H1 (cell line): ENCODE results near the gene RALGAPA2.

Experiments
- BACH1 ChIP-seq: IDR thresholded peaks from 2 replicates; pipeline ENCODE4 v1.6.1; 2012; ENCODE audit warnings: low read length, improper control_type of control experiment
- CTCF ChIP-seq, 3 experiments: IDR thresholded peaks; 1 replicate in 2 of 3; 2 replicates in 1 of 3; pipeline versions ENCODE4 v1.5.1 to v1.6.1; 2011; ENCODE audit warnings: low read length in 3 of 3, mild to moderate bottlenecking in 3 of 3, inconsistent platforms in 2 of 3, low read depth in 1 of 3, moderate library complexity in 1 of 3; ENCODE audit not compliant: insufficient read depth in 1 of 3; ENCODE audit errors: control extremely low read depth in 1 of 3
- GABPA ChIP-seq: IDR thresholded peaks from 2 replicates; pipeline ENCODE4 v1.6.1; 2011; ENCODE audit warnings: mild to moderate bottlenecking, low read length, moderate library complexity, borderline replicate concordance; ENCODE audit not compliant: insufficient read depth
- MAFK ChIP-seq: IDR thresholded peaks from 2 replicates; pipeline ENCODE4 v1.6.1; 2012; ENCODE audit warnings: low read depth, mild to moderate bottlenecking, improper control_type of control experiment, low read length
- POLR2AphosphoS5 ChIP-seq: IDR thresholded peaks from 2 replicates; pipeline ENCODE4 v1.6.1; 2011; ENCODE audit warnings: low read depth, low read length
- TAF1 ChIP-seq: IDR thresholded peaks from 2 replicates; pipeline ENCODE4 v1.6.1; 2011; ENCODE audit warnings: mild to moderate bottlenecking, low read depth, low read length
- TEAD4 ChIP-seq: IDR thresholded peaks from 2 replicates; pipeline ENCODE4 v1.6.1; 2012; ENCODE audit warnings: low read depth, low read length, inconsistent platforms, mixed read lengths

DNA sequence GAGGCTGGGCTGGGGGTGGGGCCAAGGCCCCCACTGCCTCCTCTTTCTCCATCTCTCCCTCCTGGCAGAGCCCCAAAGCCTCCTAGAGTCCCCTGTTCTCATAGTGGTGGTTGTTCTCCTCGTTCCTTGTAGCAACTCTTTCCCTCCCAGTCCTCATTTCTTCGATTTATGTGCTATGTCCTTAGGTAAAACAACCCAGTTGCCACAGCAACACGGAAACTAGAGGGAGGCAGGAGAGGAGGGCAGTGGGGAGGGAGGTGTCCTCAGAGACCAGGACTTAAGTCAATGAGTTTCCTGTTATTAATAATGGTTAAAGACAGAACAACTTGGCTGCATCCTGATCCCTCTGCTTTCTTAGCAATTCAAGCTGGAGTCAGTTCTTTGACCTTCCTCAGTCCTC, 183.6 kb downstream of the RALGAPA2 start:
- TF ChIP-seq TEAD4 (no peak), GABPA (no peak), POLR2AphosphoS5 (no peak), MAFK (no peak), CTCF (IDR thresholded peaks at IDR 0.05; ENCODE audit: control extremely low read depth in 1 of 3, insufficient read depth in 1 of 3, low read depth in 1 of 3, low read length in 3 of 3) (no peak), TAF1 (no peak), BACH1 (no peak)
